NCI-H2196 (cell line): ENCODE data around the gene PRKAR2A.
A peak's percentile ranks its signal among the peaks of the same experiment; 100 is the strongest.
"Not testable (repeated sequence)": the region's sequence is repeated elsewhere in the genome, so short reads cannot be mapped to it uniquely, and the experiment has no call there.

ENCODE experiments used
- DNase-seq: peaks from one replicate; lab custom pipeline; 2025; ENCODE audit not compliant: unreplicated experiment; lab: John Stamatoyannopoulos, UW

PRKAR2A gene

DNA sequence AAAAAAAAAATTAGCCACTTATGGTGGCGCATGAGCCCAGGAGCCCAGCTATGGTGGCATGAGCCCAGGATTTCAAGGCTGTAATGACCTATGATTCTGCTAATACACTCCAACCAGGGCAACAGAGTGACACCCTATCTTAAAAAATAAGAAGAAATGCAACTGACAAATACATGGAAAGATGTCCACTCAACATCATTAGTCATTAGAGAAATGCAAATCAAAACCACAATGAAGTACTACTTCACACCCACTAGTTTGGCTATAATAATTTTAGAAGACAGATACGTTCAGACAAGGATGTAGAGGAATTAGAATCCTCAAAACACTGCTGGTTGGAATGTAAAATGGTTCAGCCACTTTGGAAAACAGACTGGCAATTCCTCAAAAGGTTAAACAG, 10.5 kb downstream of the PRKAR2A start:
- no peak for DNase-seq

DNA sequence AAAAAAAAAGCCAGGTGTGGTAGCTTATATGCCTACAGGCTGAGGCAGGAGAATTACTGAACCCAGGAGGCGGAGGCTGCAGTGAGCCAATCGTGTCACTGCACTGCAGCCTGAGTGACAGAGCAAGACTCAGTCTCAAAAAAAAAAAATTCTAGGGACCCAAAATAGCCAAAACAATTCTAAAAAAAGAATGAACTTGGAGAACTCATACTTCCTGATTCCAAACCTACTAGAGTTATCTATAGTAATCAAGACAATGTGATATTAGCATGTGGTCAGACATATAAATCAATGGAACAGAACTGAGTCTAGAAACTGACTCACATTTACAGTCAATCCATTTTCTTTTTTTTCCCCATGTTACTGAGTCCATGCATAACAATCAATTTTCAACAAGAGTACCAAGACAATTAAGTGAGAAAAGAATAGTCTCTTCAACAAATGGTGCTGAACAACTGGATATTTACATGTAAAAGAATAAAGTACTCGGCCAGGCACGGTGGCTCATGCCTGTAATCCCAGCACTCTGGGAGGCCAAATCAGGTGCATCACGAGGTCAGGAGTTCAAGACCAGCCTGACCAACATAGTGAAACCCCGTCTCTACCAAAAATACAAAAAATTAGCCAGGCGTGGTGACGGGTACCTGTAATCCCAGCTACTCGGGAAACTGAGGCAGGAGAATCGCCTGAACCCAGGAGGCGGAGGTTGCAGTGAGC, 11.9 kb downstream of the PRKAR2A start:
- no peak for DNase-seq

DNA sequence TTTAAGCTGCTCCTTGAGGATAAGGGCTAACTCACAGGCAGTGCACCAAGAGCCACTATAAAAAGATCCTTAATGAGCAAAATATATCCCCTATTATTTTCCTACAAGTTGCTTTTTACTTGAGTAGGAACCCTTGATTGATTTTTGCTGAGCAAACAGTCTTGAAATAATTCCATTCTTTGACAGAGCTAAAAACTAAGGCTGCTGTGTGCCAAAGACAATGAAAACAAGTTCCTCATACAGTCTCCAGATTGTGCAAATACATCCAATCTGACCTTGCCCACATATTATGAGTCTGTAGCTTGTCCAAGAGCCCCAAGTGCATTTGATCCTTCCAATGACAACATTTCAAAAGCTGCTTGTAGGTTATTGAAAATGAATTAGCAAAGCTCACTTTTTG, 15.0 kb downstream of the PRKAR2A start:
- DNase-seq: no peak

DNA sequence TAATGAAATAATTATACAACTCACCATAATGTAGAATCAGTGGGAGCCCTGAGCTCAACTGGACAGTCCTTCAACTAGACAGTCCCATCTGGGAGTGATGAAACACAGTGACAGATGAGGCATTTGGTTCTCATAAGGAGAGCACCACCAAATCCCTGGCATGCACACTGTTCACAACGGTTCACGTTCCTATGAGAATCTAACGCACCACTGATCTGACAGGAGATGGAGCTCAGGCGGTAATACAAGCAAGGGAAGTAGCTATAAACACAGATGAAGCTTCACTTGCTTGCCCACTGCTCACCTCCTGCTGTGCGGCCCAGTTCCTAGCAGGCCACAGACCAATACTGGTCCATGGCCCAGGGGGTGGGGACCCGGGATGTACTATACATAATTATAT, 17.0 kb downstream of the PRKAR2A start:
- no peak for DNase-seq

DNA sequence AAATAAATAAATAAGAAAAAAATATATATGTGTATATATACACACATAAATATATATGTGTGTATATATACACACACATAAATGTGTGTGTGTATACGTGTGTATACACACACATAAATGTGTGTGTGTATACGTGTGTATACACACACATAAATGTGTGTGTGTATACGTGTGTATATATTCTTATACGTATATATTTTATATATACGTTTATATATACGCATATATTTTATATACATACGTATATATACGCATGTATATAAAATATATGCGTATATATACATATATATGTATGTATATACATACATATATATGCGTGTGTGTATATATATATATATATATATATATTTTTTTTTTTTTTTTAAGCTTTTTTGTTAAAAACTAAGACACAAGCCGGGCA, 18.1 kb downstream of the PRKAR2A start:
- not testable (repeated sequence) for DNase-seq

DNA sequence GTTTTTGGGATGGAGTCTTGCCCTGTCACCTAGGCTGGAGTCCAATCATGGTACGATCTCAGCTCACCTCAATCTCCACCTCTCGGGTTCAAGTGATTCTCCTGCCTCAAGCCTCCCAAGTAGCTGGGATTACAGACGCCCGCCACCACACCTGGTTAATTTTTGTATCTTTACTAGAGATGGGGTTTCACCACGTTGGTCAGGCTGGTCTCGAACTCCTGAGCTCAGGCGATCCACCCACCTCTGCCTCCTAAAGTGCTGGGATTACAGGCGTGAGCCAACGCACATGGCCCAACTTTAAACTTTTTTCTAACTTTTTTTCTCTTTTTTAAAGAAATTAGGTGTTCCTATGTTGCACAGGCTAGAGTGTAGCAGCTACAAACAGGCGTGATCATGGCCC, 19.8 kb downstream of the PRKAR2A start:
- DNase-seq: not testable (repeated sequence)

DNA sequence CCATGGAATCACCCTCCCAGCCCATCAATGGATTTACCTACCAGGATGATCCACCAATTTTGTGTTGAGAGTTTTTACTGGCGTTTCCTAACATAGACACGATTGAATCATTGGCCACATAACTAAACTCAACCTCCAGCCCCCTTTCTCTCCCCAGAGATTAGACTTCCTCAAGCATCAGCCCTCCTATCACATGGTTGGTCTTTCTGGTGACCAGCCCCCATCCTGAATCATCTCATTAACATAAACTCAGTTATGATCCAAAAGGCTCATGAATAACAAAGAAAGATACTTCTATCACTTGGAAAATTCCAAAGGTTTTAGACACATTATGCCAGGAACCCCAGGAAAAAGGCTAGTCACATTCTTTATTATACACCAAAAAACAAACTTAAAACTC, 21.2 kb downstream of the PRKAR2A start:
- DNase-seq: no peak

DNA sequence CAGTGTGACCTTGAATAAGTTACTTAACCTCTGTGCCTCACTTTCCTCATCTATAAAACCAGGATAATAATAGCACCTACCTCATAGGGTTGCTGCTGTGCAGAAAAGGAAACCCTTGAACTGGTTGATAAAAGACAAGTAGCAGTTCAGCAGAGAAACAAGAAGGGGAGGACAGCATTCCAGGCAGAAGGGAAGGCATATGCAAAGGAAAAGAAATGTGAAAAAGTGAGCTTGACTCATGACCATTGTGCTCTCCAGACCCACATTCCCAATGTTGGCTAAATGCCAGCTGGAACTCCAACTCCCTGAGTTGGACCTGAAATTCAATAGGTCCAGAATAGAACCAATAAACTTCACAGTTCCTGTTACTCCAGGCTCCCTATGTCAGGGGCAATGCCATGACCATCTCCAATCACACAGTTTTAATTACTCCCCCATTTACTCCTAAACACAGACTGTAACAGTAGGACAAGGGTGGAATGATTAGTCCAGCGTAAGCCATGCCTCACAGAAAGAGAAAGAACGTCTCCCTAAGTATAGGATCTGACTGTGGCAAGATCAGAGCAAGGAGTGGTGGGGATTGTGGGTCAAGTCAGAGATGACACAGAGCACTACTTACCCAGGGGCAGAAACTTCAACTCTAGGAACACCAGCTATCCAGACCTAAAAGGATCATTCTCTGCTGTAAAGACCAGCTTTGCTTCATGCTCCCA, 26.9 kb downstream of the PRKAR2A start:
- DNase-seq: no peak

DNA sequence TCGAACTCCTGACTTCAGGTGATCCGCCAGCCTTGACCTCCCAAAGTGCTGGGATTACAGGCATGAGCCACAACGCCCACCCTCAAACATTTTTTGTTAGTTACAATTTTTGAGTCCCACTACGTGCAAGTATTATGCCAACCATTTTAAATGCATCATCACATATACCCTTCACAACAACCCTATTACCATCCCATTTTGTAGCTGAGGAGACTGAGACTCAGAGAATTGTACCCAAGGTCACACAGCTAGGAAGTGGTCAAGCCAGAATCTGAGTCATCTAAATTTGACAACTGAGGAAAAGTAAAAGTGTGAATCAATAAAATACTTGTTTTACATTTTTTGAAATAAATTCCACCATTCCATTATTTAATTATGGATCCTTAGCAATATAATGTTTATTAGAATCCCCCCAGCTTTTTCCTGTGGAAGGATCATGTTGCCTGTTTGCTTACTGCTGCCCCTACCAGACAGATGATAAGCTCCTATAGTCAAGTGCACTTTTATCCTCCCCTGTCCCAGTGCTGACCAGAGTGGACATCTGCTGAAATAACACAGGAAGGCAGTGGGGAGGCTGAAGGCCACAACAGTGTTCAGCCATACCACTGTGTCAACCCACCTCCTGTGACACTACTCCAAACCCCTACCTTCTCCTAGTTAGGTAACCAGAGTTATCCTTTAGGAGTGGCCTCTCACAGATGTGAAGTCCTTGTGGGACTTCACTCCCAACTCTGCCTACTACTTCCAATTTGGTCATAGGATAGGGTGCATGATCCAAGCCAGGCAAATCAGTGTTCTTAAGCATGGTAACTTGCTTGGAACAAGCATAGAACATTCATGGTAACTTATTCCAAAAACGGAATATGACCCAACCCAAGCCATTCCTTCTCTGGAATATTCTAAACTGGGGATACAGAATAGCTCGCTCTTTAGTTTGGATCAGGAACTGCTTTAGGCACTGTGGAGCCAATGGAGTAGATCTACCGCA, 28.1 kb downstream of the PRKAR2A start:
- no peak for DNase-seq

DNA sequence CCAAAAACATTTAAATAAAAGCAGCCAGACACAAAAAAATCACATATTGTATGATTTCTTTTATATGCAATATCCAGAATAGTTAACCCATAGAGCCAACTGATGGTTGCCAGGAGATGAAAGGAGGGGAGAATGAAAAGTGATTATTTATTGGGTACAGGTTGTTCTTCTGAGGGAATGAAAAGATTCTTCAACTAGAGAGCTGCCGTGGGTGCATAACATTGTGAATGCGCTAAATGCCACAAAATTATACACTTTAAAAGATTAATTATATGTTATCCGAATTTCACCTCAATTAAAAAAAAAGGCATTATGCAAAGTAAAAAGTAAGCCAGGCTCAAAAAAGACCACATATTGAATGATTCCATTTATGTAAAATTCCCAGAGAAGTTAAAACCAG, 36.1 kb downstream of the PRKAR2A start:
- no peak for DNase-seq

DNA sequence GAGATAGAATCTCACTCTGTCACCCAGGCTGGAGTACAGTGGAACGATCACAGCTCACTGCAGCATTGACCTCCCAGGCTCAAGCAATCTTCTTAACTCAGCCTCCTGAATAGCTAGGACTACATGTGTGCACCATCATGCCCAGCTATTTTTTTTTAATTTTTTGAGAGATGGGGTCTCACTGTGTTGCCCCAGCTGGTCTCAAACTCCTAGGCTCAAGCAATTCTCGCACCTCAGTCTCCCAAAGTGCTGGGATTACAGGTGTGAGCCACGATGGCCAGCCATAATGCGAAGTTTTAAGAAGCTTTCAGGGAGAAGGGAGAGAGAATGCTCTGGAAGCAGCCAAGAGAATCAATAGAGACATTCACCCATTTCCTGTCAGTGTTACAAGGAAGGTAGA, 42.7 kb downstream of the PRKAR2A start:
- no peak for DNase-seq

DNA sequence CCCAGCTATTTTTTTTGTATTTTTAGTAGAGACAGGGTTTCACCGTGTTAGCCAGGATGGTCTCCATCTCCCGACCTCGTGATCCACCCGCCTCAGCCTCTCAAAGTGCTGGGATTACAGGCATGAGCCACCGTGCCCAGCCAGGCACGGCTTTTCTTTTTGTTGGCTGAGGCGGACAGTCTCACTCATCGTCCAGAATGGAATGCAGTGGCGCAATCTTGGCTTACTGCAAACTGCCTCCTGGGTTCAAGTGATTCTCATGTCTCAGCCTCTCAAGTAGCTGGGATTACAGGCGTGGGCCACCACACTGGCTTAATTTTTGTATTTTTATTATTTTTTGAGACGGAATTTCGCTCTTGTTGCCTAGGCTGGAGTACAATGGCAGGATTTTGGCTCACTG, 46.8 kb downstream of the PRKAR2A start:
- not testable (repeated sequence) for DNase-seq

DNA sequence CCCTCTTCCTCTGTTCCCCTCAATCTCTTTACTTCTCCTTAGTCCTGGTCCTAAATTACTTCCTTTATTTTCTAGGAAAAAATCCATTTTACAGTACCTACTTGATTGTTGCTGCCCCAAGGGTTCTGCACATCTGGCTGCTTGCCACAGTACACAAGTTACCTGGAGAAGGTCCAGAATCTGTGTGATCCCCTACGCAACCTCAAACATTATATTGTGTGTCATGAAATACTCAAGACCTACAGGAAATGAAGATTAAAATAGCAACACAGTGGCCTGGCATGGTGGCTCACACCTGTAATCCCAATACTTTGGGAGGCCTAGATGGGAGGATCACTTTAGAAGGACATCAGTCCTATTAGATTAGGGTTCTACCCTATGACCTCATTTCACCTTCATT, 48.7 kb downstream of the PRKAR2A start:
- DNase-seq: peak; percentile 51

DNA sequence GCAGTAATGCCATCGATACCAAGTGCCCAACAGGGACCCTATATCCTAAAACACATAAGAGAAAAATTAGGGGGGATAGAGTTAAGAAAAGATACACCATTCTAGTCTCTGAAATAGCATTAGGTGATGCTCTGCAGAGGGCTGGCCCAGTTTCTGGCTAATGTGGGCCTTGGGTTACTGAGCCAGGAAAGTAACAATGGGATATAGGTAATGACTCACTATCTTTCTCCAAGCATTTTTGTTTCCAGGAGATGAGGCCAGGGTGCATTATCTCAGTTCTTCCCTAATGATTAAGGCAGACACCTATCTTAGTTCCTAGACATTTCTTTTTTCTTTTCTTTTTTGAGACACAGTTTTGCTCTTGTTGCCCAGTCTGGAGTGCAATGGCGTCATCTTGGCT, 50.0 kb downstream of the PRKAR2A start:
- DNase-seq: no peak

DNA sequence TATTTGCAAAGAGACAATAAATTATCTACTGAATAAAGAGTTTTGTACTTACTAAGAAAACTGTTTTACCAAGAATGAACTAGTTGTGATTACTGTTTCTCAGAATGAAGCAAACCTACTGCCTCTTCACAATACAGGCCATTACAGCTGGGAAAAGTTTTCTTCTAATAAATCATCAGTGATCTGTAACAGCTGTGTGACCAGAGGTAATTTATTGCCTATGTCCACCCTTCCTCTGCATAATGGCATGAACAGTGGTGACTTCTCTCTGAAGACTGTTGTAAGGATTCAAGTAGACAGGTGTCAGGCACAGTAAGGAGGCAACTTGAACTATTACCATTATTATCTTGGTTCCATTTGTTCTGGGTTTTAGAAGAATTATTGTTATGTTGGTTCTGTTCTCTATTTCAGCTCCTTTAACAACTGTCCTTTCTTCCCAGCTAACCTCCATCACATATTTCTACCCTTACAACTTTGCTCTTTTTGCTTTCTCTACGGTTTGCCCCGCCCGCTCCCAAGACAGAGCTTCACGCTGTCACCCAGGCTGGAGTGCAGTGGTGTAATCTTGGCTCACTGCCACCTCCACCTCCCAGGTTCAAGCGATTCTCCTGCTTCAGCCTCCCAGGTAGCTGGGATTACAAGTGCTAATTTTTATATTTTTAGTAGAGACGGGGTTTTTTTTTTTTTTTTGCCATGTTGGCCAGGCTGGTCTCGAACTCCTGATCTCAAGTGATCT, 51.5 kb downstream of the PRKAR2A start:
- DNase-seq: no peak

DNA sequence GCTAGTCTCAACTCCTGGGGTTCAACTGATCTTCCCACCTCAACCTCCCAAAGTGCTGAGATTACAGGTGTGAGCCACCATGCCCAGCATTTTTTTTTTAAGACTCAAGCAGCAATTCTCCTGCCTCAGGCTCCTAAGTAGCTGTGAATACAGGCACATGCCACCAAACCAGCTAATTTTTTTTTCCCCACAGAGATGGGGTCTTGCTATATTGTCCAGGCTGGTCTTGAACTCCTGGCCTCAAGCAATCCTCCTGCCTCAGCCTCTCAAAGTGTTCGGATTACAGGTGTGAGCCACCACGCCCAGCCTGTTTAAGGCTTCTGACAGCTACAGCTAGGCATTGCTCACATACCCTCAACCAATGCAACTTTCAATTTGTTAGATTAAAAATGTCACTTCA, 54.2 kb downstream of the PRKAR2A start:
- not testable (repeated sequence) for DNase-seq

DNA sequence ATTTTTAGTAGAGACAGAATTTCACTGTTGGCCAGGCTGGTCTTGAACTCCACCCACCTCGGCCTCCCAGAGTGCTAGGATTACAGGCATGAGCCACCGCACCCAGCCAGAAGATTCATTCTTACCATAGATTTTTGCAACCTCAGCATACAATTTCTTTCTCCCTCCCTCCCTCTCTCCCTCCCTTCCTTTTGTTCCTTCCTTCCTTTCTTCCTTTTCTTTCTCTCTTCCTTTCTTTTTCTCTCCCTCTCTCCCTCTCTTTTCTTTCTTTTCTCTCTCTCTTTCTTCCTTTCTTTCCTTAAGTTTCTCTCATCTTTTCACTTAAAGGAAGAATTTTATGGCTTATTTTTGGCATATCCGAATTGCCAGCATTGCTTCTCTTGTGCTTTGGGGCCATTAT, 58.0 kb downstream of the PRKAR2A start:
- no peak for DNase-seq

DNA sequence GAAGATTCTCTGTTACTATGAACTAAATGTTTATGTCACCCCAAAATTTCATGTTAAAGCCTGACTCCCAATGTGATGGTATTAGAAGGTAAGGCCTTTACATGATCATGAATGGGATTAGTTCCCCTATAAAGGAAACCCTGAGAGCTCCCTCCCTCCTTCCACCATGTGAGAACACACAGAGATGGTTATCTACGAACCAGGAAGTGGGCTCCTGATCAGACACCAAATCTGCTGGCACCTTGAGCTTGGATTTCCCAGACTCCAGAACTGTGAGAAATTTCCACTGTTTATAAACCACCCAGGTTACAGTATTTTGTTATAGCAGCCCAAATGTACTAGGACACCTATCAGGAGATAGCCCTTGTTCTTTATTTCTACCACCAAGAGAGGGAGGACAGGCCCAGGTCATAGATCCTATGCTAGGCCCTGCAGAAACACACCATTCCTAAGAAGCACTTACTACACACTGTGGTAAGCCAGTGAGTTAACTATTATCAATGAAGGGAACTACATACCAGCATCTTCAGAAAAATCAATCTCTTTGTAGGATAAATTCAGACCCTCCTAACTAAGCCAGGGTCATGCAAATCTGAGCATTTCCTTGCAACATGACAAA, 59.0 kb downstream of the PRKAR2A start:
- no peak for DNase-seq

DNA sequence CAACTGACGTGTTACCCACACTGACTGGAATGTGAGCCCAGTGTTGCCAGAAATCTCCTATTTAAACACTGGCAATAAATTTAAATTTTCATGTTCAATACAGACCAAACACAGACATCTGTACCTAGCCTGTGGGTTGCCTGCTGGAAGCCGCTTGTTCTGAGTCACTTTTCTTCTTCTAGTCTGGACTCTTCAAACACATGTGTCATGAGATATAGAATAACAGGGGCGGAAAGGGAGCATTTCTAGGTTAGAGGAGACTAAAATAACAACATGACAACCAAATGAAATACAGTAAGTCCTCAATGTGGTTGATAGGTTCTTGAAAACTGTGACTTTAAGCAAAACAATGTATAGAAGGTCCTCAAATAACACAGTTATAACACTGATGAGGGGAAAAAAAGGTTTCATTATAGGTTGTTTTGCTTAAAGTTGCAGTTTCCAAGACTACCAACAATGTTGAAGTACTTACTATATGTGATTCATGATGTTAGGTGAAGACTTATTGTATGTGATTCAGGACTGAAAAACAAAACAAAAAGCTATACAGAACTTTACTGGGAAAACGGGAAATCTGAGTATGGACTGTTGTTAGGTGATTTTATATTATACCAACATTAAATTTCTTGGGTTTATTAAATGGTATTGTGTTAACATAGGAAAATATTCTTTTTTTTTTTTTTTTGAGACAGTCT, 63.1 kb downstream of the PRKAR2A start:
- no peak for DNase-seq

DNA sequence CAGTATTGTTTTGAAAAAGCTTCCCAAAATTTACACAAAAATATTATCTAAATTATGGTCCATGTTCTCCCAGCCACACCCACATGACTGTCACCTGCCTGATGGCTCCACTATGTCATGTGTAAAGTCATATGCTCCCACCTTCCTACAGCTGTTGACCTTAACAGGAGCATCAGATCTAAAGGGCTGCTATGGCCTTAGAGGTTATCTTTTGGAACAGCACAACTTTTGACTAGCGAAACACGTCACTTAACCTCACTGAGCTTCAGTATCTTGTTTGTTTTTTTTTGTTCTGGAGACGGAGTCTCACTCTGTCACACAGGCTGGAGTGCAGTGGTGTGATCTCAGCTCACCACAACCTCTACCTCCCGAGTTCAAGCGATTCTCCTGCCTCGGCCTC, 64.4 kb downstream of the PRKAR2A start:
- no peak for DNase-seq
